GM18505 (cell line): ENCODE data around the gene FCER1G.

Experiments
- ATAC-seq: cut with Tn5 transposase; IDR thresholded peaks from one replicate; pipeline ENCODE4 v1.9.1; 2021; ENCODE audit not compliant: unreplicated experiment
- POLR2A ChIP-seq: IDR thresholded peaks from 4 replicates; pipeline ENCODE4 v1.6.1; 2011; ENCODE audit warnings: borderline replicate concordance; ENCODE audit not compliant: insufficient read depth, insufficient read length; ENCODE audit errors: extremely low read depth

The FCER1G gene

DNA sequence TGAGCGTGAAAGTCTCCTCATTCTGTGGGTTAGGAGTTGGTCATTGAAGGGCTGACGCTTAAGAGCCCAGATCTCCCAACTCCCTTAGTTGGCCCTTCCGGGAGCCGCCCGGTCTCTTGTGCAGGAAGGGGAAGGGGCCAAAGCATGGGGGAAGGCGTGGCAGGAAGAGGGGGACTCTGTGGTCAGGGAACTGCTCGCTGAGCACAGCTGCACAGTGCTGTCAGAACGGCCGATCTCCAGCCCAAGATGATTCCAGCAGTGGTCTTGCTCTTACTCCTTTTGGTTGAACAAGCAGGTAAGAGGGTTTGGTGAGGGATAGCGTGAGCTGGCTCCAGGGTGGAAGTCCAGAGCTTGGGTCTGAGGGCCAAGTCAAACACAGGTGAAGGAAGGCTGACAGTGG lies at the start of gene FCER1G:
Gene FCER1G, plus strand, starts transcription at position 220 of the 400 bp plus-strand sequence. Its CDS starts 27 bp downstream, at position 247.
- TF ChIP-seq POLR2A: no peak
- ATAC-seq: no peak

DNA sequence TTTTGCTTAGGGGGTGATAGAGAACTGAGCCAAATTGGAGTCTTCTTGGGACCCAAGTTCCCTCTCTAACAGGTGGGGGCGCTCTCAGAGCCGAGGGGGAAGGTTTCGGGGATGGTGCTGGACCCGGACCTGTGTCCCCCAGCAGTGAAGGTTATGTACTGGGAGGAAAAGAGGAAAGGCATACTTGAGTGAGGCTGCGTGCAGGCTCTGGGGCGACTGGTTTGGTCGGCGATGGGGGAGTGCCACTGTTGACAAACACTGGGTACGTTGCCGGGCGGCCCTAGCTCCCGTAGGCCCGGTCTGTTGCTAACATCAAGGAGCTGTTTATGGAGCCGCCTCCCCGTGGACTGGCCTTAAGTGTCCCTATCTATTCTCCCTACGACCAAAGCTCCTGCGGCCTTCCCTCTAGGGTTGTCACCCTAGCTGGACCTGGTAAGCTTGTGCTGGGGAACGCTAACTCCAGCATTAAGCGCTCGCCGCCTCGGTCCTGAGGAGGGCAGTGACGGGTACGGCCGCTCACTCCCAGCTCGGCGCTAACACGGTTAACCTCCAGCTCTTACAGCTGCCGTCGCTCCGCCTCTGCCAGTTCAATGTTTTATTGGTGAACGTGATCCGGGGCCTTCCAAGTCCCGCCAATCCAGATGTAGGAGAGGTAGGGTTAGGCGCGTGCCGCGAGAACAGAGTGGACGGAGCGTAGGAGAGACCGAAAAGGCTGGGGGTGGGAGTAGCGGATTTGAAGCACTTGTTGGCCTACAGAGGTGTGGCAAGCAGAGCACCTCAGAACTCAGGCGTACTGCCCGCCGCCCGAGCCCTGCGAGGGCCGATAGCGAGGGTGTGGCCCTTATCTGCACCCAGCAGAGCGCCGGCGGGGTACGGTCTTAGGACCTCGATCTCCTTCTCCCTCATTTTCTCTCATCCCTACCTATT lies 49.1 kb upstream of the FCER1G start, which contains the start of gene PPOX:
Gene PPOX, plus strand, starts transcription at position 685 of the 927 bp plus-strand sequence. CDS start 422 bp downstream, outside the sequence.
- peak; percentile 93 for ATAC-seq
- peak; percentile 93 for TF ChIP-seq POLR2A

DNA sequence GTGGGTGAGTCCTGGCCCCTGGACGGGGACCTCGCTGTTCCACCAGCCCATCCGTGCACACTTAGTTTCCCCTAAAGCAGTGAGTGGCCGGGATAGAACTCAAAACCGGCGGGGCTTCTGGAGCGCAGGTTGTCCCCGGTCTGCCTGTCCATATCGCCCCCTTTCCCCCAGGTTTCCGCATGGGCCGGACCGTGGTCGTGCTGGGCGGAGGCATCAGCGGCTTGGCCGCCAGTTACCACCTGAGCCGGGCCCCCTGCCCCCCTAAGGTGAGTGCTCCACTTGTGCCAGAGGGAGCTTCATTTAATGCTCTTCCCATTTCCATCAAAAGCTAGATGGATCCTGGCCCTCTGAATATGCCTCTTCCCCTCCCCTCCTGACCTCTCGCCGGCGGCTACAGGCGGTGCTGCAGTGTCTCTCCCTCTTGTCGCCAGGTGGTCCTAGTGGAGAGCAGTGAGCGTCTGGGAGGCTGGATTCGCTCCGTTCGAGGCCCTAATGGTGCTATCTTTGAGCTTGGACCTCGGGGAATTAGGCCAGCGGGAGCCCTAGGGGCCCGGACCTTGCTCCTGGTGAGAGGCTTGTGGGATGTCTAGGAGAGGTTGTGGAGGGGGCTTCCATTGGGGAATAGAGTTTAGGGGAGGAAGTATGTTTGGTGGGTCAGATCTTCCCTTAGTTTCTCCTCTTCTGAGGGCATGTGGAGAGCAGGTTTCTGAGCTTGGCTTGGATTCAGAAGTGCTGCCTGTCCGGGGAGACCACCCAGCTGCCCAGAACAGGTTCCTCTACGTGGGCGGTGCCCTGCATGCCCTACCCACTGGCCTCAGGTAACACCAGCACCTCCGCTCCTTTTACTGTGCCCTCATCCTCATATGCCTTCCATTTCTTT lies 48.2 kb upstream of the FCER1G start:
- no peak for TF ChIP-seq POLR2A
- peak; percentile 3 for ATAC-seq

DNA sequence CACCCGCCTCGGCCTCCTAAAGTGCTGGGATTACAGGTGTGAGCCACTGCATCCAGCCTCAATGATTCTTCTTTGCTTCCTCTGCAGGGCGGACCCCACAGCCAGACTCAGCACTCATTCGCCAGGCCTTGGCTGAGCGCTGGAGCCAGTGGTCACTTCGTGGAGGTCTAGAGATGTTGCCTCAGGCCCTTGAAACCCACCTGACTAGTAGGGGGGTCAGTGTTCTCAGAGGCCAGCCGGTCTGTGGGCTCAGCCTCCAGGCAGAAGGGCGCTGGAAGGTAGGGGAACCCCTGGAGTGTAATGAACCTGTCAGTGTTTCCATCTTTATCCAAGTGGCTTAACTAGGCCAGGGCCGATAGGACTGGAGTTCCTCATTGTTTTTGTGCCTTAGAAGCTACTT lies 46.2 kb upstream of the FCER1G start:
- TF ChIP-seq POLR2A: no peak
- ATAC-seq: no peak

DNA sequence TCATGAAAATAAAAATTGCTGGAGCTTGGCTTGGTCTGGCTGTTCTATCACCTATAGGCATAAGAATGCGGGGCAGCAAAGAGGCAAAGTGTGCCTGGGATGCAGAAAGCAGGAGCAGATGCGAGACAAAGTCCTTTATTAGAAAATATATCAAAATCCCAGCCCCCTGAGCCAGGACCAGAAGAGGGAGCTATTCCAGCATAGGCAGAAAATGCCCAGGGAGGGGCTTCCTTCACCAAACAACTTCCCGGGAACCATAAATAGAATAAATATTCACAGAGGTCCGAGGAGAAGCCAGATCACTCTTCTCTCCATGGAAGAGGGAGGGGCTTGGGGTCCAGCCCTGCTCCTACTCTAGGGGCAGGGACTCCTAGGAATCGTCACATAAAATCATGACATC lies 43.9 kb upstream of the FCER1G start:
- no peak for TF ChIP-seq POLR2A
- no peak for ATAC-seq

DNA sequence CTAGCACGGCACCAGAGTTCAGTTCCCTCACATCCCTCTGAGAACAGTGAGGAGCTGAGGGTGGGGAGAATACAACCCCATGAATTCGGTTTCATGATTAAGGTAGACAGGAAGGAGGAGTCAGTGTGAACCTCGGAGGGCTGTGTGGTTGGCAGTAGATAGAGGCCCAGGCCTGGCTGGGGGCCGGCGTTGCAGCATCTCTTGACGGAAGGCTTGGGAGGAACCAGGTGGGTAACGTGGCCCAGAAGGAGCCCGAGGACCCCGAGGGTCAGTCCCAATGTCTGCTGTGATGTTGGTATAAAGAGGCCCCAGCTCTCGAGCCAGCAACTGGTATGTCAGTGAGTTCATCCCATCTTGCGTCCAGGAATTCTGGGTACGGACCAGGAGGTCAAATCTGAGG lies 43.4 kb upstream of the FCER1G start:
- no peak for TF ChIP-seq POLR2A
- no peak for ATAC-seq

DNA sequence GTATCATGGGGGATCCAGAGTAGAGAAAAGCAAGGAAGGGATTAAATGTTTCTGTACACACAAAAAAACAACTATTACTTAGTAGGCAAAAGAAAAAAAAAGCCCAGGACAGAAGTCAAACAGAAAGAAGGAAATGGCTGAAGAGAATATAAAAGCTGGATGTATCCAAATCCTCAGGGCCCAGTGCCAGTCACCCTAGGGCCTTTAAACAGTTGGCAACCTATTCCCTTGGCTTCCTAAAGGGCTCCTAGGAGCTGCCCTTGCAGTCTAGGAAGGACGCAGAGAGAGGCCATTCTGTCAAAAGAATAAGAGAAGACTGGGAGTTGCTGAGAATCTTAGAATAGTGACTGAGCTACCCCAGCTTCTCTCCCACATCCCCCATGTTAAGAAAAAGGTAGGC lies 42.7 kb upstream of the FCER1G start:
- TF ChIP-seq POLR2A: no peak

DNA sequence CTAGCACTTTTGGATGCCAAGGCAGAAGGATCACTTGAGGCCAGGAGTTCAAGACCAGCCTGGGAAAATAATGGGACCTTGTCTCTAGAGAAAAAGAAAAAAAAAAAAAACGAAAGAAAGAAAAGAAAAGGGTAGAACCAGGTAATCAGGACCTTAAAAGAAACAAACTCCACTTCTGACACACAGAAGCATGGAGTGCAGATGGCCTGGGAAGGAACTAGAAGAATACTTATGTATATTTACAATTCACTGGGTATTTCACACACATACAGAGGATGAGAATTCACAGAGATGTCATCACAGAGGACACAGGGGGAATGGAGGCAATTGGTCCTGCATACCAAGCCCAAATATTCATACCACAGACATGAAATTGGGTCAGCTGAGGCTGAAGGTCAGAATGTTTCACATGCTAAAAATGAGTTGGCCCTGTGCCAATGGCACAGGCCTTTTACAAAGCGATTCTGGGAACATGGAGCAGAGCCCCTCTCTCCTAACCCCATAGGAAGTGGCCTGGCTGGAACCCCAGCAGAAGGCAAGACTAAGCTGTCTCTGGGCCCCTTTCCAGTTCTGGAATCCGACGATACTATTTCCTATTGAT lies 42.2 kb upstream of the FCER1G start:
- TF ChIP-seq POLR2A: no peak

More for the DNA sequence above, 42.7 kb upstream of the FCER1G start:
- no peak for ATAC-seq

DNA sequence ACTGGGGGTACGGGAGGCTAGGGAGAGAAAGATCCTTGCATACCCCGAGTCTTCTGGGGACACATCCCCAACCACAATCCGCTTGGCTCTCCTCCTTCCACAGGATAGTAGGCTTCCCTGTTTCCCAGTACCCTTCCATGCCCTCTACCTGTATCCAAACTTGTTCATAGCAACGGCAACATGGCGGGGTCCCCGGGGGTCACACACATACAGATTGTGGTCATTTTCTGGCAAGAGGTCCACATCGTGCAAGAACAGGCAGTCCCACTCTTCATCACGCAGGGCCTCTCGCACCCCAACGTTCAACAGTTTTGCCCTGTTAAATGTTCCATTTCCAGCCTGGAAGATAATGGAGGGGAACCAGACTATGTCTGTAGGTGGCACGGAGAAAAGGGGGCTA lies 41.4 kb upstream of the FCER1G start:
- ATAC-seq: no peak
- TF ChIP-seq POLR2A: no peak

More for the DNA sequence above, 42.2 kb upstream of the FCER1G start:
- no peak for ATAC-seq

DNA sequence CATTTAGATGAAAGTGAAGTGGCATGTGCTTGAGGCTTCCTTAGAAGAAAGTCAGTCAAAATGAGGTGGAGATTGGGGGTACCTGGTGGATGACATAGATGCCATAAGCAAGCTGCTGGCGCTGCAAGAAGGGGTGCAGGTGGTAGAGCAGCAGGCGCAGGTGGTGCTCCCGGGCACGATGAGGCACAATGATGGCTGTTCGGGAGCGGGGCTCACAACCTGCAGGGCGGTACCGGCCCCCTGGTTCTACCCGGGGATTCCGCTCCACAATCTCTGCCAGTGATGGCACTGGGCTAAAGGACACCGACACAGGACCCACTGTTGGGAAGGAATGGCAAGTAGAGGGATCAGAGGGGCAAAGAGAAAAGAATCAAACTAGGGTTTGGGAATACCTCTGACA lies 40.2 kb upstream of the FCER1G start:
- no peak for ATAC-seq
- TF ChIP-seq POLR2A: no peak

DNA sequence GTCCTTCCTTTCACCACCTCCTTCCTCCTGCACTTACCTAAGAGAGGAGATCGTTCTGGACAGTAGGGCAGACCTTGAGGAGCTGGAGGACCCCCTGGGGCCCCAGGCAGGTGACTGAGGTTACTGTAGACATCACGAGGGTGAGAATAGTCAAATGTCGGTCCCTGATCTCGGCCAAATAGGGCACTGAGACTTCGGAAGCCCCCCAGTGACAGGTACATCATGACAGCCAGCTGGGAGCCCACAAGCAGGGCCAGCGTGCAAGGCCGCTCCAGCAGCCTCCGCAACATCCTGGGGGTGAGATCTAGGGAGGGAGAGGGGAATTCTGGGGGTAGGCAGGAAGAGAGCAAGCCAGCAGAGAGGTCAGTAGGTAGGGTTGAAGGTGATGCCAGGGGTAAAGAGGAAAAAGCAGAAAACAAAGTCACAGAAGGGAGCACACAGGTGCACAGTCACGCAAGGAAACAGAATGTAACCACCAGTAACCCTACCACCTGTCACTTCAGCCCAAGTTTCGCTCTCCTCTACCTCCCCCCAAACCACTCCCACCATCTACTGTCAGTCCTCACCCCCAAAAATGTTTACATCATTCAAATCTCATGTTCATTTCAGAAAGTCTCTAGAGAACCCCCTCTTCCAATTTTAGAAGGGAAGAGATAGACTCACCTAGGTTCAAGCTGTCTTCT lies 39.2 kb upstream of the FCER1G start:
- no peak for TF ChIP-seq POLR2A
- ATAC-seq: no peak

DNA sequence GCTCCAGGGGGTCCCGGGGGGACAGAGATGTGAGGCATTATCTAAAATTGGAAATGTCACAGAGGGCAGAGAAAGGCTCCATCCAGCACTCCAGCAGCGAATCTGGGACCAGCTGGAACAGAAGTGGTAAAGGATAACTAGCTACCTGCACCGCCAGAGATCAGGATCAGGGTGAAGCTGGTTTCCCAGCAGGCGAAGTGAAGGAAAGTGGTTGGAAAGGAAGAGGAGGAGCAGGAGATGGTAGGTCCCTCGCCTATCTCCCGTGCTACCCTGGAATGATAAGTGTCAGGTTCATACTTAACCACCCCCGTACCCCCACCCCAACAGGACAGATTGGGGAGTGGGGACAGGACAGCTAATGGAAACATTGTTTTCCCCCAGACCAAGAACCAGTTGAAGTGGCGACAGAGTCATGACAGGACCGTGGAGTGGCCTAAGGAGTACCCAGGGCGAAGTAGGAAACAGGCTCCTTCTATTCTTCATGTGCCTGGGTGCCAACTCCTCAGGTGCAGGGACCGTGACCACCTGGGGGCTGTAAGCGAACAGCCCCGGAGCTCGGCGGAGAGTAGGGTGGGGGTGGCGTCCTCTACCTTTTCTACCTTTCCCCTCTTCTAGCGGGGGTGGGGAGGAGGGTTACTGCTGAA lies 38.5 kb upstream of the FCER1G start:
- ATAC-seq: no peak
- TF ChIP-seq POLR2A: no peak
